SK-N-MC (cell line): ENCODE results near the gene CLSTN2.

ENCODE experiments used
- DNase-seq: peaks from one replicate; pipeline ENCODE4 v3.0.0-alpha.2; 2011; ENCODE audit warnings: low read depth, low spot score
- H3K27ac ChIP-seq: fragments of 200-600 bp; sonication (generic); 2 replicates; pipeline ENCODE4 v1.5.1; 2016; ENCODE audit warnings: mixed run types
- H3K36me3 ChIP-seq: fragments of 200-600 bp; sonication (generic); 2 replicates; pipeline ENCODE4 v1.6.1; 2017; ENCODE audit warnings: antibody characterized with exemption, low read length, mixed read lengths; ENCODE audit not compliant: insufficient read depth
- H3K4me3 ChIP-seq: fragments of 200-600 bp; sonication (generic); 2 replicates; pipeline ENCODE4 v1.5.1; 2016
- H3K9ac ChIP-seq: fragments of 200-600 bp; sonication (generic); 2 replicates; pipeline ENCODE4 v1.8.0; 2017; ENCODE audit warnings: mixed run types, mixed read lengths; ENCODE audit not compliant: insufficient read length
- H3K9me3 ChIP-seq: fragments of 200-600 bp; sonication (generic); 2 replicates; pipeline ENCODE4 v1.6.1; 2017; ENCODE audit warnings: low read depth, mild to moderate bottlenecking, antibody characterized with exemption, low read length, moderate library complexity, mixed read lengths
- EZH2 ChIP-seq: fragments of 200-600 bp; sonication (generic); IDR thresholded peaks from one replicate; pipeline ENCODE4 v1.6.1; 2017; ENCODE audit warnings: antibody characterized with exemption
- FOXP2 ChIP-seq: optimal IDR thresholded peaks from 2 replicates; pipeline ENCODE3; 2011; ENCODE audit warnings: mild to moderate bottlenecking, moderate library complexity; ENCODE audit not compliant: insufficient read depth; ENCODE audit errors: extremely low read length, control extremely low read depth
- POLR2AphosphoS5 ChIP-seq: IDR thresholded peaks from 2 replicates; pipeline ENCODE4 v1.6.1; 2012; ENCODE audit warnings: mild to moderate bottlenecking, low read depth, low read length, borderline replicate concordance

CLSTN2 gene

DNA sequence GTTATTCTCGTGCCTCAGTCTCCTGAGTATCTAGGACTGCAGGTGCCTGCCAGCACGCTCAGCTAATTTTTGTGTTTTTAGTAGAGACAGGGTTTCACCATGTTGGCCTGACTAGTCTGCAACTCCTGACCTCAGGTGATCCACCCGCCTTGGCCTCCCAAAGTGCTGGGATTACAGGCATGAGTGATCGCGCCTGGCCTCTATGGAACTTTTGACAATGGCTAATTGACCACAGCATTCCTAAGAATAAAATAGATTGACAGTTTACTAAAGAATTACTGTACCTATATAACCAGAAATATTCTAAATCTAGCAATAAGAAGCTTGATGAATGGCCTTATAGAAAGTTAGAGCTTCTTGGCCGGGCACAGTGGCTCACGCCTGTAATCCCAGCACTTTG lies 691.9 kb downstream of the CLSTN2 start:
- no peaks in the 10 kb centered on the region for H3K9me3 ChIP-seq
- DNase-seq: no peak
- H3K9ac ChIP-seq: no peak overlapping the region
- no peak overlapping the region for H3K27ac ChIP-seq
- no peak for TF ChIP-seq POLR2AphosphoS5
- TF ChIP-seq EZH2: no peak
- TF ChIP-seq FOXP2: no peak
- no peaks in the 10 kb centered on the region for H3K36me3 ChIP-seq
- no peak overlapping the region for H3K4me3 ChIP-seq
